Measurements from ENCODE around the gene SUMO2. TPM values are rescaled to one million over a fixed set of nuclear protein-coding genes. Genes with fewer than 3 reads are reported as not detected.
"Not testable (repeated sequence)": the region's sequence is repeated elsewhere in the genome, so short reads cannot be mapped to it uniquely, and the experiment has no call there.

The SUMO2 gene
- total and polyA plus RNA-seq, 2 of the 13 experiments (the other 11 are each of a cell fraction or from before 2014, with no cell fraction given), result 337 to 553 TPM

DNA sequence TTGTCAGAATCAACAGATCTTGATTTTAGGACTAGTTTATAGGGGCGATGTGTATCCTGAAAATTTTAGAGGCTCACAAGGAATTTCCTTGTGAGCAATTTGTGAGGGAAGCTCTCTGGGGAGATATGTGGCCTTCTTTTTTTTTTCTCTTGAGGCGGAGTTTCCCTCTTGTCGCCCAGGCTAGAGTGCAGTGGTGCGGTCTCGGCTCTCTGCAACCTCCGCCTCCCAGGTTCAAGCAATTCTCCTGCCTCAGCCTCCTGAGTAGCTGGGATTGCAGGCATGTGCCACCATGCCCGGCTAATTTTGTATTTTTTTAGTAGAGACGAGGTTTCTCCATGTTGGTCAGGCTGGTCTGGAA lies 24.3 kb upstream of the SUMO2 start:
- peak overlapping the region; percentile 98 for H3K9ac ChIP-seq (ENCODE audit: insufficient read depth, low read depth, low read length)

More for the DNA sequence above, 24.3 kb upstream of the SUMO2 start:
- FAIRE-seq; ATAC-seq; intact Hi-C loops (cut with micrococcal nuclease; ENCODE audit: unreplicated experiment); BruUV-seq (replicated peaks); H3K27me3 ChIP-seq (ENCODE audit: control insufficient read depth in 1 of 2, insufficient read depth in 2 of 2, low read length in 2 of 2); H3K9me3 ChIP-seq (ENCODE audit: low read length); in situ Hi-C loops (cut with HindIII; ENCODE audit: extremely low pct_ligation_motif_present, low pct_unique_long_range_greater_than_20kb); H3K27ac ChIP-seq (ENCODE audit: extremely low read length, insufficient read depth, low read length); H4K20me1 ChIP-seq (ENCODE audit: insufficient read depth, low read length); H2AFZ ChIP-seq (ENCODE audit: low read length); CTCF ChIA-PET (ENCODE audit: low intra/inter-chr PET ratio, low total read pairs); DNase-seq (ENCODE audit: low spot score): not testable (repeated sequence)
- WGBS (ENCODE audit: low lambda C conversion rate), result 26% methylated on average over 8 of the region's 8 CpGs
- peak overlapping the region; percentile 85 for H3K4me2 ChIP-seq (ENCODE audit: low read depth, low read length)
- H3K4me1 ChIP-seq (ENCODE audit: insufficient read depth, low read length), result peaks cover 24% of the 10 kb centered on the region
- POLR2A ChIA-PET, result interaction anchor here (1.2 to 1.7 kb wide), 2 partner anchors 52 to 195 kb away, joined by 4 to 5 read pairs; partner anchors contain the start of gene MRPL58
- TF ChIP-seq, protein P1, sequence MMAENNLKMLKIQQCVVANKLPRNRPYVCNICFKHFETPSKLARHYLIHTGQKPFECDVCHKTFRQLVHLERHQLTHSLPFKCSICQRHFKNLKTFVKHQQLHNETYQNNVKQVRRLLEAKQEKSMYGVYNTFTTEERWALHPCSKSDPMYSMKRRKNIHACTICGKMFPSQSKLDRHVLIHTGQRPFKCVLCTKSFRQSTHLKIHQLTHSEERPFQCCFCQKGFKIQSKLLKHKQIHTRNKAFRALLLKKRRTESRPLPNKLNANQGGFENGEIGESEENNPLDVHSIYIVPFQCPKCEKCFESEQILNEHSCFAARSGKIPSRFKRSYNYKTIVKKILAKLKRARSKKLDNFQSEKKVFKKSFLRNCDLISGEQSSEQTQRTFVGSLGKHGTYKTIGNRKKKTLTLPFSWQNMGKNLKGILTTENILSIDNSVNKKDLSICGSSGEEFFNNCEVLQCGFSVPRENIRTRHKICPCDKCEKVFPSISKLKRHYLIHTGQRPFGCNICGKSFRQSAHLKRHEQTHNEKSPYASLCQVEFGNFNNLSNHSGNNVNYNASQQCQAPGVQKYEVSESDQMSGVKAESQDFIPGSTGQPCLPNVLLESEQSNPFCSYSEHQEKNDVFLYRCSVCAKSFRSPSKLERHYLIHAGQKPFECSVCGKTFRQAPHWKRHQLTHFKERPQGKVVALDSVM (CRISPR knock-in tag; IDR thresholded peaks at IDR 0.05), result 0 out of 2 replicates have a peak, but pooled peaks have one; percentile 22
- TF ChIP-seq ZNF441 (CRISPR knock-in tag; IDR thresholded peaks at IDR 0.05; ENCODE audit: borderline replicate concordance), result peak; percentile 94
- TF ChIP-seq ZFP82 (CRISPR knock-in tag; IDR thresholded peaks at IDR 0.05; ENCODE audit: borderline replicate concordance), result 0 out of 2 replicates have a peak, but pooled peaks have one; percentile 33
- TF ChIP-seq ZNF670 (CRISPR knock-in tag; IDR thresholded peaks at IDR 0.05; ENCODE audit: borderline replicate concordance), result 0 out of 2 replicates have a peak, but pooled peaks have one; percentile 12
- TF ChIP-seq SP4 (CRISPR knock-in tag; IDR thresholded peaks at IDR 0.05), result 0 out of 2 replicates have a peak, but pooled peaks have one; percentile 23
- TF ChIP-seq, protein P2, sequence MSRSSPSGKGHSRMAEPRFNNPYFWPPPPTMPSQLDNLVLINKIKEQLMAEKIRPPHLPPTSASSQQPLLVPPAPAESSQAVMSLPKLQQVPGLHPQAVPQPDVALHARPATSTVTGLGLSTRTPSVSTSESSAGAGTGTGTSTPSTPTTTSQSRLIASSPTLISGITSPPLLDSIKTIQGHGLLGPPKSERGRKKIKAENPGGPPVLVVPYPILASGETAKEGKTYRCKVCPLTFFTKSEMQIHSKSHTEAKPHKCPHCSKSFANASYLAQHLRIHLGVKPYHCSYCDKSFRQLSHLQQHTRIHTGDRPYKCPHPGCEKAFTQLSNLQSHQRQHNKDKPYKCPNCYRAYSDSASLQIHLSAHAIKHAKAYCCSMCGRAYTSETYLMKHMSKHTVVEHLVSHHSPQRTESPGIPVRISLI (CRISPR knock-in tag; IDR thresholded peaks at IDR 0.05; ENCODE audit: borderline replicate concordance), result peak; percentile 60; the same call in 1 of the 2 replicates
- peaks cover 8 to 33% of the 10 kb centered on the region in 2 experiments for H3K36me3 ChIP-seq (replicated peaks in 1 of 2; ENCODE audit: control insufficient read depth in 1 of 2, insufficient read depth in 2 of 2, low read length in 2 of 2)
- H3K79me2 ChIP-seq (ENCODE audit: insufficient read depth, low read length), result peaks cover 41% of the 10 kb centered on the region
- peak overlapping the region; percentile 82 to 96 (median 86) for H3K4me3 ChIP-seq (replicated peaks in 1 of 3; ENCODE audit: insufficient read depth in 1 of 3, low read depth in 2 of 3, low read length in 3 of 3)

Measured in HepG2 (cell line).